IMR-90 (cell line): ENCODE data around the gene OGT. TPM values are rescaled to one million over a fixed set of nuclear protein-coding genes. Genes with fewer than 3 reads are reported as not detected.
"Not testable (repeated sequence)": the region's sequence is repeated elsewhere in the genome, so short reads cannot be mapped to it uniquely, and the experiment has no call there.

ENCODE experiments used
- ATAC-seq: fragments of 200-7000 bp; cut with Tn5 transposase; 2 replicates; pipeline ENCODE4 v1.9.1; 2020; ENCODE audit warnings: low read depth, mild to moderate bottlenecking, moderate library complexity
- BruUV-seq: library from RNA; stranded (reverse); fragments of 400-500 nt; replicated peaks from 2 replicates; lab custom pipeline; 2021; lab: Mats Ljungman, UMichigan
- CTCF ChIA-PET: fragments of 300-600 bp; formaldehyde crosslinking; extraction: SDS; loops from one replicate; lab custom pipeline; 2021; ENCODE audit warnings: antibody characterized with exemption; lab: Yijun Ruan, JAX
- POLR2A ChIA-PET: fragments of 300-600 bp; sonication (Branson Sonifier 250); formaldehyde crosslinking; loops from one replicate; lab custom pipeline; 2022; ENCODE audit warnings: antibody characterized with exemption; ENCODE audit not compliant: unreplicated experiment; lab: Charles Lee
- DNase-seq: peaks from one replicate; pipeline ENCODE4 v3.0.0; 2013
- H2AFZ ChIP-seq: replicated peaks from 2 replicates; pipeline ENCODE3; 2013; ENCODE audit warnings: low read length, mild to moderate bottlenecking; ENCODE audit not compliant: poor library complexity
- H2AK5ac ChIP-seq: 2 replicates; pipeline ENCODE4 v1.6.1; 2013; ENCODE audit warnings: low read depth, low read length, inconsistent platforms
- H2AK9ac ChIP-seq: replicated peaks from 2 replicates; pipeline ENCODE3; 2013; ENCODE audit warnings: mild to moderate bottlenecking, low read depth, low read length, moderate library complexity; ENCODE audit not compliant: poor library complexity
- H2BK120ac ChIP-seq: 2 replicates; pipeline ENCODE4 v1.6.1; 2013; ENCODE audit warnings: low read depth, low read length, inconsistent platforms
- H2BK15ac ChIP-seq: 3 replicates; pipeline ENCODE4 v1.6.1; 2013; ENCODE audit warnings: low read depth, low read length, inconsistent platforms
- H2BK20ac ChIP-seq: 2 replicates; pipeline ENCODE4 v1.6.1; 2013; ENCODE audit warnings: low read depth, mild to moderate bottlenecking, inconsistent platforms, low read length, moderate library complexity
- H2BK5ac ChIP-seq: 2 replicates; pipeline ENCODE4 v1.6.1; 2013; ENCODE audit warnings: mild to moderate bottlenecking, low read depth, low read length, inconsistent platforms; ENCODE audit not compliant: poor library complexity, severe bottlenecking
- H3K14ac ChIP-seq: replicated peaks from 2 replicates; pipeline ENCODE4 v1.6.1; 2013; ENCODE audit warnings: low read depth, low read length, inconsistent platforms
- H3K18ac ChIP-seq: 2 replicates; pipeline ENCODE4 v1.6.1; 2013; ENCODE audit warnings: low read depth, low read length, control low read depth
- H3K23ac ChIP-seq: 2 replicates; pipeline ENCODE4 v1.6.1; 2013; ENCODE audit warnings: low read depth, low read length, inconsistent platforms
- H3K27ac ChIP-seq: 2 replicates; pipeline ENCODE4 v1.5.1; 2013; ENCODE audit warnings: mild to moderate bottlenecking, control low read depth, low read length; ENCODE audit not compliant: insufficient read depth
- H3K27me3 ChIP-seq: 2 replicates; pipeline ENCODE4 v1.6.1; 2013; ENCODE audit warnings: low read length; ENCODE audit not compliant: control insufficient read depth, insufficient read depth
- H3K36me3 ChIP-seq: 2 replicates; pipeline ENCODE4 v1.6.1; 2013; ENCODE audit warnings: low read length, mixed read lengths; ENCODE audit not compliant: control insufficient read depth, insufficient read depth
- H3K4ac ChIP-seq: 2 replicates; pipeline ENCODE4 v1.6.1; 2013; ENCODE audit warnings: low read depth, low read length, inconsistent platforms
- H3K4me1 ChIP-seq: 2 replicates; pipeline ENCODE4 v1.6.1; 2013; ENCODE audit warnings: low read length, mixed read lengths; ENCODE audit not compliant: control insufficient read depth, insufficient read depth
- H3K4me2 ChIP-seq: 2 replicates; pipeline ENCODE4 v1.6.1; 2013; ENCODE audit warnings: low read depth, mild to moderate bottlenecking, control low read depth, low read length, moderate library complexity
- H3K4me3 ChIP-seq: 2 replicates; pipeline ENCODE4 v1.5.1; 2013; ENCODE audit warnings: low read depth, mild to moderate bottlenecking, control low read depth, low read length, moderate library complexity; ENCODE audit not compliant: insufficient read depth
- H3K56ac ChIP-seq: 2 replicates; pipeline ENCODE4 v1.6.1; 2013; ENCODE audit warnings: low read length, inconsistent platforms; ENCODE audit not compliant: insufficient read depth; ENCODE audit errors: extremely low read depth
- H3K79me1 ChIP-seq, 2 experiments: 2 replicates each; pipeline ENCODE4 v1.6.1; 2013; ENCODE audit warnings: low read length in 2 of 2, inconsistent platforms in 1 of 2, low read depth in 1 of 2
- H3K9ac ChIP-seq: 2 replicates; pipeline ENCODE4 v1.6.1; 2013; ENCODE audit warnings: low read depth, low read length, control low read depth
- H3K9me1 ChIP-seq: 2 replicates; pipeline ENCODE4 v1.6.1; 2013; ENCODE audit warnings: low read length, inconsistent platforms; ENCODE audit not compliant: insufficient read depth
- H3K9me3 ChIP-seq: 2 replicates; pipeline ENCODE4 v1.6.1; 2013; ENCODE audit warnings: low read length; ENCODE audit not compliant: control insufficient read depth, insufficient read depth
- H4K20me1 ChIP-seq: 2 replicates; pipeline ENCODE4 v1.6.1; 2013; ENCODE audit warnings: low read length, inconsistent platforms; ENCODE audit not compliant: insufficient read depth
- H4K5ac ChIP-seq: 2 replicates; pipeline ENCODE4 v1.6.1; 2013; ENCODE audit warnings: mild to moderate bottlenecking, low read depth, low read length, control low read depth
- H4K8ac ChIP-seq, 2 experiments: 2 replicates each; pipeline ENCODE4 v1.6.1; 2013; ENCODE audit warnings: low read depth in 2 of 2, low read length in 2 of 2, control low read depth in 1 of 2, inconsistent platforms in 1 of 2
- H4K91ac ChIP-seq: 2 replicates; pipeline ENCODE4 v1.6.1; 2013; ENCODE audit warnings: low read depth, low read length, inconsistent platforms; ENCODE audit not compliant: insufficient read depth
- BHLHE40 ChIP-seq: fragments of 150-350 bp; IDR thresholded peaks from 2 replicates; pipeline ENCODE4 v1.6.1; 2016; ENCODE audit warnings: mild to moderate bottlenecking, low read depth, low read length
- MAFK ChIP-seq: IDR thresholded peaks from 2 replicates; pipeline ENCODE4 v1.6.1; 2012; ENCODE audit warnings: low read depth, low read length, improper control_type of control experiment
- RFX5 ChIP-seq: IDR thresholded peaks from 2 replicates; pipeline ENCODE4 v1.8.0; 2012; ENCODE audit warnings: low read depth, mild to moderate bottlenecking, low read length, moderate library complexity
- WGBS, 2 experiments: methylation state at CpG; one replicate each; pipeline versions ENCODE4 v1.1.5 to v1.1.7; 2013; ENCODE audit warnings: missing lambda C conversion rate in 2 of 2; ENCODE audit not compliant: insufficient read length in 1 of 2; ENCODE audit errors: extremely low coverage in 2 of 2; 5-methylcytosine and 5-hydroxymethylcytosine counted together
- dilution Hi-C: fragments of 300-500 bp; cut with HindIII; formaldehyde crosslinking; loops from one replicate; pipeline ENCODE4 v1.14.3; 2018; ENCODE audit warnings: low sequenced_read_pairs; ENCODE audit not compliant: unreplicated experiment
- in situ Hi-C: fragments of 300-500 bp; cut with MboI; formaldehyde crosslinking; loops from 3 replicates; pipeline ENCODE4 v1.14.3; 2019; ENCODE audit warnings: low sequenced_read_pairs, inconsistent platforms, mixed read lengths
- intact Hi-C: fragments of 100-400 bp; cut with micrococcal nuclease; formaldehyde crosslinking; loops from 2 replicates; pipeline ENCODE4 v1.10.0; 2022
- polyA plus RNA-seq, 3 experiments: library from polyadenylated mRNA; depleted of rRNA; stranded (reverse); fragments of >200 nt; gene quantifications; 2 replicates each; pipeline ENCODE4 v1.2.3, GENCODE V29; 2012; ENCODE audit warnings: low replicate concordance in 1 of 3
- total RNA-seq: library from RNA; depleted of rRNA; stranded (reverse); fragments of >200 nt; gene quantifications from 2 replicates; pipeline ENCODE4 v1.2.3, GENCODE V29; 2012

OGT gene
- total and polyA plus RNA-seq, 2 of the 4 experiments (the other 2 are of a cell fraction) = 80.7 to 113 TPM

- Histone ChIP-seq H3K18ac (no peak overlapping the region), H3K23ac (no peak overlapping the region), H3K4me1 (no peaks in the 10 kb centered on the region), H3K27me3 (peaks cover 2% of the 10 kb centered on the region; the same call in 1 of the 2 replicates), H4K8ac (no peak overlapping the region), H3K79me1 (peaks cover under 1 to 4% of the 10 kb centered on the region in 2 experiments; a peak in 2 of 4 replicates), H2AK9ac (no peak overlapping the region), H3K14ac (no peak overlapping the region), H3K4me2 (no peak overlapping the region), H4K5ac (no peak overlapping the region), H3K4me3 (no peak overlapping the region), H2AK5ac (no peak overlapping the region), H2BK120ac (no peak overlapping the region), H4K91ac (no peak overlapping the region), H3K4ac (no peak overlapping the region), H2BK5ac (no peak overlapping the region), H3K56ac (no peak overlapping the region), H3K9me3 (no peaks in the 10 kb centered on the region), H3K9ac (no peak overlapping the region), H4K20me1 (peaks cover 2% of the 10 kb centered on the region; the same call in 1 of the 2 replicates), H3K27ac (no peak overlapping the region), H3K9me1 (no peaks in the 10 kb centered on the region), H2BK20ac (no peak overlapping the region), H2BK15ac (no peak overlapping the region), H2AFZ (no peak overlapping the region), H3K36me3 (peaks cover 34% of the 10 kb centered on the region)
- POLR2A ChIA-PET = interaction anchor here (0.6 kb wide), 1 partner anchor 437 kb away, joined by 3 read pairs; no protein-coding TSS in a partner anchor
- intact Hi-C loops = no loop called here
- CTCF ChIA-PET = no interaction called here
- DNase-seq = no peak
- BruUV-seq = no TSS peak
- TF ChIP-seq BHLHE40 (no peak), MAFK (peak; percentile 81), RFX5 (no peak)
- dilution Hi-C loops = no loop called here
- no CpG with 5 or more reads among the region's 5 CpGs for WGBS, 2 experiments
- in situ Hi-C loops = no loop called here
- ATAC-seq = no peak
Observed at GRCh38 chrX:71558920-71559319, 26.0 kb downstream of the OGT start.

- dilution Hi-C loops = not testable (repeated sequence)
Observed at GRCh38 chrX:71559773-71560172, 26.9 kb downstream of the OGT start.

More at GRCh38 chrX:71559773-71560172, 26.9 kb downstream of the OGT start:
- H3K27me3 ChIP-seq, H3K23ac ChIP-seq, H4K5ac ChIP-seq, H3K4me3 ChIP-seq, H2BK15ac ChIP-seq, H3K18ac ChIP-seq, H3K9me3 ChIP-seq, H3K4me1 ChIP-seq, H2BK120ac ChIP-seq, H3K9me1 ChIP-seq, H2BK5ac ChIP-seq, H4K91ac ChIP-seq, H3K4me2 ChIP-seq, H3K79me1 ChIP-seq, H3K4ac ChIP-seq, H3K9ac ChIP-seq, DNase-seq, CTCF ChIA-PET, intact Hi-C loops, H3K56ac ChIP-seq, BruUV-seq, H4K8ac ChIP-seq, H2AK9ac ChIP-seq, H3K14ac ChIP-seq, H2AFZ ChIP-seq, H3K27ac ChIP-seq, ATAC-seq, POLR2A ChIA-PET, H2BK20ac ChIP-seq, H4K20me1 ChIP-seq, H2AK5ac ChIP-seq: not testable (repeated sequence)
- WGBS, 2 experiments = 60% methylated on average over 1 of the region's 6 CpGs; no CpG with 5 or more reads in 1 of the 2 experiments
- in situ Hi-C loops = loop anchor here (10.0 kb wide), 1 partner anchor 165 kb away; no protein-coding TSS in a partner anchor
- peaks cover 36% of the 10 kb centered on the region for H3K36me3 ChIP-seq
